RWPE2 (cell line): ENCODE results near the gene GALT.

Experiments used
- ATAC-seq: fragments of 200-7000 bp; cut with Tn5 transposase; 3 replicates; pipeline ENCODE4 v1.9.1; 2021; ENCODE audit warnings: low read depth
- DNase-seq: peaks from one replicate; pipeline ENCODE4 v3.0.0-alpha.2; 2020; ENCODE audit warnings: low spot score
- H3K27ac ChIP-seq: fragments of 450-650 bp; 2 replicates; pipeline ENCODE4 v1.5.1; 2017; ENCODE audit warnings: mild to moderate bottlenecking; ENCODE audit not compliant: poor library complexity, severe bottlenecking
- H3K27me3 ChIP-seq: fragments of 250-450 bp; sonication (Bioruptor Pico); 2 replicates; pipeline ENCODE4 v1.5.1; 2021; ENCODE audit warnings: mild to moderate bottlenecking, moderate library complexity; ENCODE audit not compliant: insufficient read depth, poor library complexity, severe bottlenecking
- H3K36me3 ChIP-seq: fragments of 250-450 bp; sonication (Bioruptor Pico); 2 replicates; pipeline ENCODE4 v1.5.1; 2020; ENCODE audit warnings: low read depth, mild to moderate bottlenecking, moderate library complexity
- H3K4me1 ChIP-seq: fragments of 250-450 bp; sonication (Bioruptor Pico); 2 replicates; pipeline ENCODE4 v1.5.1; 2021; ENCODE audit warnings: mild to moderate bottlenecking, moderate library complexity; ENCODE audit not compliant: insufficient read depth, poor library complexity, severe bottlenecking
- H3K4me3 ChIP-seq: fragments of 250-450 bp; sonication (Bioruptor Pico); 2 replicates; pipeline ENCODE4 v1.5.1; 2021; ENCODE audit warnings: mild to moderate bottlenecking, moderate library complexity; ENCODE audit not compliant: severe bottlenecking
- H3K9me3 ChIP-seq: fragments of 250-450 bp; sonication (Bioruptor Pico); 2 replicates; pipeline ENCODE4 v1.5.1; 2021; ENCODE audit warnings: mild to moderate bottlenecking, moderate library complexity; ENCODE audit not compliant: severe bottlenecking
- TF ChIP-seq, protein P1 (sequence below): fragments of 450-650 bp; IDR thresholded peaks from one replicate; pipeline ENCODE4 v1.5.1; 2017; ENCODE audit warnings: mild to moderate bottlenecking, moderate library complexity; ENCODE audit not compliant: poor library complexity, severe bottlenecking

GALT gene

DNA sequence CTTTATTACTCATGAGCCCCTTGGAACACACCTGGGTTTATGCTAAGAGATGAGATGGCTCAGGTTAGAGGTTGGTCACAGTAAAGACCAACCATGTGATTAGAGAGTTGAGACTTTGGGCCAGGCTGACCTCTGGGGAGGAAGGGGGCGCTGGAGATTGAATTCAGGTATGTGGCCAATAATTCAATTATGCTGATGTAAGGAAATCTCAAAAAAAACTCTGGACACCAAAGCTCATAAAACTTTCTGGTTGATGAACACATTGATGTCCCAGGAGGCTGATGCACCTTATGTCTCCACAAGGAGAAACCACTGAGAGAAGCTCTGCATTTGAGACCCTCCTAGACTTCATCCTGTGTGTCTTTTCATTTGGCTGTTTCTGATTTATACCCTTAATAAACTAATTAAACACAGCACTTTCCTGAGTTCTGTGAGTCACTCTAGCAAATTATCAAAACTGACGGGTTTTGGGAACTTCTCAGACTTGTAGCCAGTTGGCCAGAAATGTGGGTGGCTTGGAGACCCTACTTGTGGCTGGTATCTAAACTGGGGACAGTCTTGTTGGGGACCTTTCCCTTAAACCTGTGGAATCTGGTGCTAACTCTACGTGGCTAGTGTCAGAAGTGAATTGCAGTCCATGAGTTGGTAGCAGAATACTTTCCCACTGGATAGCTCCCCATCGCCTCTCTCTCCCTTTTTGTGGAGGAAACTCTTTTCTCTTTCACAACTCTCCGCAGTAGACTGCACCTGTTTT, 23.5 kb downstream of the GALT start:
- H3K27me3 ChIP-seq, result no peaks in the 10 kb centered on the region

DNA sequence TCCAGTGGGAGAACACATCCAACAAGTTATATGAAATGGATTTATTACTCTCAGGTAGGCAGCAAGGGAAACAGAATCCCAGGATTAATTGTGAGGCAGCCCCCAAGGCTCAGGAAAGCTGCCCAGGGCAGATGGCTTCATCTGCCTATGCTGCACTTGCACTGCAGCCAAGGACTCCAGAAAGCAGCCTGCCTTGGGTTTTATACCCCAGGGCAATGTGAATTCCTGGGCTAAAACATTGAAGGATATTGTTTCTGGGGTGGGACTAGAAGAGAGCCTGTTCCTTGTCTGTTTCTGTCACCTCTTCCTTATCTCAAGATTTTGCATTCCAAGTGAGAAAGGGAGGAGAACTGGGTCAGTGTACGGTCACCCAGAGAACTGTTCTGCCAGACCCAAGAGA, 24.8 kb downstream of the GALT start:
- no peaks in the 10 kb centered on the region for H3K36me3 ChIP-seq
- H3K4me1 ChIP-seq, result no peaks in the 10 kb centered on the region
- no peak for DNase-seq
- no peaks in the 10 kb centered on the region for H3K27me3 ChIP-seq
- no peak for ATAC-seq
- TF ChIP-seq, protein P1, sequence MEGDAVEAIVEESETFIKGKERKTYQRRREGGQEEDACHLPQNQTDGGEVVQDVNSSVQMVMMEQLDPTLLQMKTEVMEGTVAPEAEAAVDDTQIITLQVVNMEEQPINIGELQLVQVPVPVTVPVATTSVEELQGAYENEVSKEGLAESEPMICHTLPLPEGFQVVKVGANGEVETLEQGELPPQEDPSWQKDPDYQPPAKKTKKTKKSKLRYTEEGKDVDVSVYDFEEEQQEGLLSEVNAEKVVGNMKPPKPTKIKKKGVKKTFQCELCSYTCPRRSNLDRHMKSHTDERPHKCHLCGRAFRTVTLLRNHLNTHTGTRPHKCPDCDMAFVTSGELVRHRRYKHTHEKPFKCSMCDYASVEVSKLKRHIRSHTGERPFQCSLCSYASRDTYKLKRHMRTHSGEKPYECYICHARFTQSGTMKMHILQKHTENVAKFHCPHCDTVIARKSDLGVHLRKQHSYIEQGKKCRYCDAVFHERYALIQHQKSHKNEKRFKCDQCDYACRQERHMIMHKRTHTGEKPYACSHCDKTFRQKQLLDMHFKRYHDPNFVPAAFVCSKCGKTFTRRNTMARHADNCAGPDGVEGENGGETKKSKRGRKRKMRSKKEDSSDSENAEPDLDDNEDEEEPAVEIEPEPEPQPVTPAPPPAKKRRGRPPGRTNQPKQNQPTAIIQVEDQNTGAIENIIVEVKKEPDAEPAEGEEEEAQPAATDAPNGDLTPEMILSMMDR, result no peak
- H3K4me3 ChIP-seq, result no peak overlapping the region
- no peaks in the 10 kb centered on the region for H3K9me3 ChIP-seq
- H3K27ac ChIP-seq, result no peak overlapping the region

More for the DNA sequence above, 23.5 kb downstream of the GALT start:
- no peak overlapping the region for H3K4me3 ChIP-seq
- H3K27ac ChIP-seq, result no peak overlapping the region
- no peak for DNase-seq
- H3K36me3 ChIP-seq, result no peaks in the 10 kb centered on the region
- no peaks in the 10 kb centered on the region for H3K4me1 ChIP-seq
- ATAC-seq, result no peak
- TF ChIP-seq, protein P1, result no peak
- no peaks in the 10 kb centered on the region for H3K9me3 ChIP-seq

DNA sequence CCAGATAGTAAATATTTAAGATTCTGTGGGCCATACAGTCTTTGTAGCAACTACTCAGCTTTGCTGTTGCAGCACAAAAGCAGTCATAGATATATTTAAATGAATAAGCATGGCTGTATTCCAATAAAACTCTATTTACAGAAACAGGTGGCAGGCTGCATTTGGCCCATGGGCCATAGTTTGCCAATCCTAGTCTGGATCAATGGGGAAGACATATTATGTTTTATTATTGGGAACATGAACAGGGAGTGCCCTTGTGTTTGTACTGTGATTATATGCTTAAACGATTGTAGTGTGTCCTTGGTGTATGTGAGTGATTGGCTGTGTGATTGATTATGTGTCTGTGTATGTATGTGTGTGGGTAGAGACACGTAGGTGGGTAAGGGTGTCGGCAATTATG, 28.0 kb downstream of the GALT start:
- ATAC-seq, result no peak
- Histone ChIP-seq H3K27me3 (no peaks in the 10 kb centered on the region), H3K27ac (no peak overlapping the region), H3K36me3 (no peaks in the 10 kb centered on the region), H3K4me3 (no peak overlapping the region), H3K4me1 (no peaks in the 10 kb centered on the region), H3K9me3 (no peaks in the 10 kb centered on the region)
- TF ChIP-seq, protein P1, result no peak
- no peak for DNase-seq

DNA sequence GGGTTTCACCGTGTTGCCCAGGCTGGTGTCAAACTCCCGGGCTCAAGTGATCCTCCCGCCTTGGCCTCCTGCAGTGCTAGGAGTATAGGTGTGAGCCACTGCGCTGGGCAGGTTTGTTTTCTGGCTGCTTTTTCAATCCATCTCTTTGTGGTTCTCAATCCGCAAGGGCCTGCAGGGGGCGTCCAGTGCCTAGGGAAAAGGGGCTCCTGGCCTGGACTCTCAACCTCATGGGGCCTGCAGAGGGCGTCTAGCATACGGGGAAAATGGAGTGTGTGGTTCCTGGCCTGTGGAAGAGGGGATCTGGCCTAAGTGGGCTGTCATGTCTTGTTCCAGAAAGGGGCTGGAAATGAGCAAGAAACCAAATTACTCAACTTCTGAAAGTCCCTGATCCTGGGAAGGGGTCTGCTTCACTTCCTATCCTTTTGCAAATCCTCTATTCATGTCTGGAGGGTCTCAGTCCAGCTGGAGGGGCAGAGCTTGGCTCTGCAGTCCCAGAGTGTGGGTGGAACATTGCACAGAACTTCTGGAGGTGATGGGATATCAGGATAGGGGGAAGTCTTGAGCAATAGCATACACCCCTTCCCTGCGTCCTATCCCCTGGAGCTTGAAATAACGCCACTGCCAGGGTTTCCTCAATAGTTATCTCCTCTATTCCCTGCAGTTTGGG, 28.7 kb downstream of the GALT start:
- TF ChIP-seq, protein P1, result peak; percentile 72
- Histone ChIP-seq H3K36me3 (no peaks in the 10 kb centered on the region), H3K27me3 (no peaks in the 10 kb centered on the region), H3K4me1 (no peaks in the 10 kb centered on the region), H3K4me3 (no peak overlapping the region), H3K27ac (no peak overlapping the region), H3K9me3 (no peaks in the 10 kb centered on the region)
- ATAC-seq, result peak; percentile 75
- no peak for DNase-seq

DNA sequence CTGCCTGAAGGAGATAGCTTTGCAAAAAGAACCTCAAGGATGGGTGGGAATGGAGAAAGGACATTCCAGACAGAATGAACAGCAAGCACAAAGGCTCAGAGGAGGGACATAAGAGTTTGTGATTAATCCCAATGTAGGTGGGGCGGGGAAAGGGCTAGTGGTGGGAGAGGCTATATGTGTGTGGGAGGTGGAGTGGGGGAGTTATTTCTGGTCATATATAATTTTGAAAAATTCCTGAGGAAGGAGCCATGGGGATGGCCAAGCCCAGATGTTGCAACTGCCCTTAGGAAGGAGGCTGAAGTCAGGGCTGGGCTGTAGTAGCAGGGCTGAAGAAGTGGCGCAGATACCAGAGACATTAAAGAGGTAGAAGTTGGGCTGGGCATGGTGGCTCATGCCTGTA, 29.4 kb downstream of the GALT start:
- TF ChIP-seq, protein P1, result no peak
- no peak overlapping the region for H3K27ac ChIP-seq
- no peaks in the 10 kb centered on the region for H3K36me3 ChIP-seq
- no peaks in the 10 kb centered on the region for H3K27me3 ChIP-seq
- no peak for DNase-seq
- H3K9me3 ChIP-seq, result no peaks in the 10 kb centered on the region
- ATAC-seq, result no peak
- H3K4me3 ChIP-seq, result no peak overlapping the region
- H3K4me1 ChIP-seq, result no peaks in the 10 kb centered on the region
